ENCODE data around the gene DHRSX.

The DHRSX gene

GRCh38 chrX:2373615-2374014 is 127.2 kb downstream of the DHRSX start:
- Histone ChIP-seq H3K4me2 (ENCODE audit: low read length) (no peak overlapping the region), H3K36me3 (ENCODE audit: control insufficient read depth, low read length) (no peaks in the 10 kb centered on the region), H3K4me1 (ENCODE audit: control insufficient read depth, low read length) (no peaks in the 10 kb centered on the region), H4K20me1 (ENCODE audit: control insufficient read depth, insufficient read depth, low read depth, low read length) (no peaks in the 10 kb centered on the region), H3K27ac (ENCODE audit: low read depth, low read length) (no peak overlapping the region), H3K79me2 (ENCODE audit: control insufficient read depth, low read length) (no peaks in the 10 kb centered on the region), H3K9me2 (replicated peaks; ENCODE audit: control insufficient read depth, low read length) (no peaks in the 10 kb centered on the region), H3K9me3 (ENCODE audit: control insufficient read depth, insufficient read depth, low read length) (no peaks in the 10 kb centered on the region), H3K4me3 (ENCODE audit: low read length) (no peak overlapping the region), H3F3A (ENCODE audit: control insufficient read depth, insufficient read depth) (no peaks in the 10 kb centered on the region), H3K27me3 (ENCODE audit: control insufficient read depth, low read length) (no peaks in the 10 kb centered on the region)
- TF ChIP-seq EZH2phosphoT487 (IDR thresholded peaks at IDR 0.05; ENCODE audit: borderline replicate concordance, low read length): no peak

DNA sequence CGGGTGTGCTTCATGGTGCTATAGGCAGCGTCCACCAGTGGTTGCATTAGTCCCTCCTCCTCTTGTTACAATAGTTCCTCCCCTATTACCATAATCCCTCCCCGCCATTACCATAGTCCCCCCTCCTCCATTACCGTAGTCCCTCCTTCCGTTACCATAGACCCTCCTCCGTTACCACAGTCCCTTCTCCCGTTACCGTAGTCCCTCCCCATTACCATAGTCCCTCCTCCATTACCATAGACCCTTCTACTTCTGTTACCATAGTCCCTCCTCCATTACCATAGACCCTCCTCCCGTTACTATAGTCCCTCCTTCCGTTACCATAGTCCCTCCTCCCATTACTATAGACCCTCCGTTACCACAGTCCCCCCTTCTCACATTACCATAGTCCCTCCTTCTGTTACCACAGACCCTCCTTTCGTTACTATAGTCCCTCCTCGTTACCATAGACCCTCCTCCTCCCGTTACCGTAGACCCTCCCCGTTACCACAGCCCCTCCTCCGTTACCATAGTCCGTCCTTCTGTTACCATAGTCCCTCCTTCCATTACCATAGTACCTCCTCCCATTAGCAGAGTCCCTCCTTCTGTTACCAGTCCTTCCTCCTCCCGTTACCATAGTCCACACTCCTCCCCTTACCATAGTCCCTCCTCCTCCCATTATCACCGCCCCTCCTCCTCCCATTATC is 129.6 kb downstream of the DHRSX start:
- Histone ChIP-seq H3K4me3 (ENCODE audit: low read length) (no peak overlapping the region), H3K4me1 (ENCODE audit: control insufficient read depth, low read length) (no peaks in the 10 kb centered on the region), H3K27ac (ENCODE audit: low read depth, low read length) (no peak overlapping the region), H3K9me3 (ENCODE audit: control insufficient read depth, insufficient read depth, low read length) (no peaks in the 10 kb centered on the region), H4K20me1 (ENCODE audit: control insufficient read depth, insufficient read depth, low read depth, low read length) (no peaks in the 10 kb centered on the region), H3K79me2 (ENCODE audit: control insufficient read depth, low read length) (no peaks in the 10 kb centered on the region), H3K9me2 (replicated peaks; ENCODE audit: control insufficient read depth, low read length) (no peaks in the 10 kb centered on the region), H3K4me2 (ENCODE audit: low read length) (no peak overlapping the region), H3F3A (ENCODE audit: control insufficient read depth, insufficient read depth) (no peaks in the 10 kb centered on the region), H3K27me3 (ENCODE audit: control insufficient read depth, low read length) (no peaks in the 10 kb centered on the region), H3K36me3 (ENCODE audit: control insufficient read depth, low read length) (no peaks in the 10 kb centered on the region)
- TF ChIP-seq, protein P1, sequence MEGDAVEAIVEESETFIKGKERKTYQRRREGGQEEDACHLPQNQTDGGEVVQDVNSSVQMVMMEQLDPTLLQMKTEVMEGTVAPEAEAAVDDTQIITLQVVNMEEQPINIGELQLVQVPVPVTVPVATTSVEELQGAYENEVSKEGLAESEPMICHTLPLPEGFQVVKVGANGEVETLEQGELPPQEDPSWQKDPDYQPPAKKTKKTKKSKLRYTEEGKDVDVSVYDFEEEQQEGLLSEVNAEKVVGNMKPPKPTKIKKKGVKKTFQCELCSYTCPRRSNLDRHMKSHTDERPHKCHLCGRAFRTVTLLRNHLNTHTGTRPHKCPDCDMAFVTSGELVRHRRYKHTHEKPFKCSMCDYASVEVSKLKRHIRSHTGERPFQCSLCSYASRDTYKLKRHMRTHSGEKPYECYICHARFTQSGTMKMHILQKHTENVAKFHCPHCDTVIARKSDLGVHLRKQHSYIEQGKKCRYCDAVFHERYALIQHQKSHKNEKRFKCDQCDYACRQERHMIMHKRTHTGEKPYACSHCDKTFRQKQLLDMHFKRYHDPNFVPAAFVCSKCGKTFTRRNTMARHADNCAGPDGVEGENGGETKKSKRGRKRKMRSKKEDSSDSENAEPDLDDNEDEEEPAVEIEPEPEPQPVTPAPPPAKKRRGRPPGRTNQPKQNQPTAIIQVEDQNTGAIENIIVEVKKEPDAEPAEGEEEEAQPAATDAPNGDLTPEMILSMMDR (IDR thresholded peaks at IDR 0.05; ENCODE audit: low read depth, low read length, poor library complexity, severe bottlenecking): no peak
- no peak for TF ChIP-seq EZH2phosphoT487 (IDR thresholded peaks at IDR 0.05; ENCODE audit: borderline replicate concordance, low read length)

DNA sequence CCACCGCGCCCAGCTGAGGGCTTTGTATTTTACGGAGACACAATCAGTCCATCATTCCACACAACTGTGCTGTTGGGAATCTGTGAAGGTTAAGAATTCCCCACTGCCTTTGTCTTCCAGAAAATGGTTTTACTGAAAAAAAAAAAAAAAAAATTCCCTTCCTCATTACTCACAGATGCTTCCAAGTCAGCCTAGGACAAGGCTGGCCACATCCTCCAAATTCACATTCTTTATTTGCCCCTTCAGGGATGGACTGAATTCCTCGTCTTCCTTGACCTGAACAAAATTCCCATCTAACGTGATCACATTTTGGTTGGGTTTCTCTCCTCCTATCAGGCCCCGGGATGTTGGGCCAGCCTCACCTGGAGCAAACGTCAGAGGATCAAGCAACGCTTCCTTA is 130.3 kb downstream of the DHRSX start:
- TF ChIP-seq, protein P1 (IDR thresholded peaks at IDR 0.05; ENCODE audit: low read depth, low read length, poor library complexity, severe bottlenecking): no peak
- TF ChIP-seq EZH2phosphoT487 (IDR thresholded peaks at IDR 0.05; ENCODE audit: borderline replicate concordance, low read length): no peak
- no peak overlapping the region for H3K4me3 ChIP-seq (ENCODE audit: low read length)
- H3K9me3 ChIP-seq (ENCODE audit: control insufficient read depth, insufficient read depth, low read length): no peaks in the 10 kb centered on the region

DNA sequence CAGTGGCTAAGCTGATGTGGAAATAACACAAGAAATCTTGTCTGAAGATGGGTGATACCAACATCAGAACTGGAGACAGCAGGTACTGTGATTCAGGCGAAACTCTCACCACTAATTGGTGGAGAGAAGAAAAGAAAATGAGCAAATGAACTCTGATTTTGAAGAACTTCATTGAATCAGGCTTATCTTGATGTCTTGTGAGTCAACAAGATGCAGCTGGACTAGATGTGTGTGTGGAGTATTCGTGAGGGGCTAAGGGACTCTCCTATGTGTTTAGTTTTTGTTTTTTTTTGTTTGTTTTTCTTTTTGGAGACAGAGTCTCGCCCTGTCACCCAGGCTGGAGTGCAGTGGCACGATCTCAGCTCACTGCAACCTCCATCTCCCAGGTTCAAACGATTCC is 131.6 kb downstream of the DHRSX start:
- peaks cover 1% of the 10 kb centered on the region; the same call in 1 of the 2 replicates for H3K9me3 ChIP-seq (ENCODE audit: control insufficient read depth, insufficient read depth, low read length)
- H3K4me1 ChIP-seq (ENCODE audit: control insufficient read depth, low read length): no peaks in the 10 kb centered on the region
- no peaks in the 10 kb centered on the region for H4K20me1 ChIP-seq (ENCODE audit: control insufficient read depth, insufficient read depth, low read depth, low read length)
- H3K36me3 ChIP-seq (ENCODE audit: control insufficient read depth, low read length): no peaks in the 10 kb centered on the region
- H3K4me3 ChIP-seq (ENCODE audit: low read length): no peak overlapping the region
- TF ChIP-seq EZH2phosphoT487 (IDR thresholded peaks at IDR 0.05; ENCODE audit: borderline replicate concordance, low read length): no peak
- TF ChIP-seq, protein P1 (IDR thresholded peaks at IDR 0.05; ENCODE audit: low read depth, low read length, poor library complexity, severe bottlenecking): no peak
- no peaks in the 10 kb centered on the region for H3K9me2 ChIP-seq (replicated peaks; ENCODE audit: control insufficient read depth, low read length)
- no peak overlapping the region for H3K4me2 ChIP-seq (ENCODE audit: low read length)
- H3K79me2 ChIP-seq (ENCODE audit: control insufficient read depth, low read length): no peaks in the 10 kb centered on the region
- H3K27me3 ChIP-seq (ENCODE audit: control insufficient read depth, low read length): no peaks in the 10 kb centered on the region
- no peaks in the 10 kb centered on the region for H3F3A ChIP-seq (ENCODE audit: control insufficient read depth, insufficient read depth)
- H3K27ac ChIP-seq (ENCODE audit: low read depth, low read length): no peak overlapping the region

More for the DNA sequence above, 130.3 kb downstream of the DHRSX start:
- no peaks in the 10 kb centered on the region for H3F3A ChIP-seq (ENCODE audit: control insufficient read depth, insufficient read depth)
- H3K4me2 ChIP-seq (ENCODE audit: low read length): no peak overlapping the region
- H3K79me2 ChIP-seq (ENCODE audit: control insufficient read depth, low read length): no peaks in the 10 kb centered on the region
- H3K27me3 ChIP-seq (ENCODE audit: control insufficient read depth, low read length): no peaks in the 10 kb centered on the region
- H3K36me3 ChIP-seq (ENCODE audit: control insufficient read depth, low read length): no peaks in the 10 kb centered on the region
- no peaks in the 10 kb centered on the region for H4K20me1 ChIP-seq (ENCODE audit: control insufficient read depth, insufficient read depth, low read depth, low read length)
- H3K27ac ChIP-seq (ENCODE audit: low read depth, low read length): no peak overlapping the region
- no peaks in the 10 kb centered on the region for H3K9me2 ChIP-seq (replicated peaks; ENCODE audit: control insufficient read depth, low read length)
- no peaks in the 10 kb centered on the region for H3K4me1 ChIP-seq (ENCODE audit: control insufficient read depth, low read length)
